GM19324 (cell line): Measurements from ENCODE around the gene MERTK.
"Not testable (repeated sequence)": the region's sequence is repeated elsewhere in the genome, so short reads cannot be mapped to it uniquely, and the experiment has no call there.

Experiments
- ATAC-seq: cut with Tn5 transposase; IDR thresholded peaks from one replicate; pipeline ENCODE4 v1.9.1; 2021; ENCODE audit warnings: mild to moderate bottlenecking, moderate library complexity; ENCODE audit not compliant: unreplicated experiment, low FRiP score

MERTK gene

GRCh38 chr2:111909079-111909478 lies 10.7 kb downstream of the MERTK start:
- no peak for ATAC-seq

GRCh38 chr2:111909997-111910396 lies 11.6 kb downstream of the MERTK start:
- not testable (repeated sequence) for ATAC-seq

GRCh38 chr2:111910609-111911277 lies 12.3 kb downstream of the MERTK start:
- ATAC-seq: no peak

GRCh38 chr2:111911295-111911977 lies 13.0 kb downstream of the MERTK start:
- not testable (repeated sequence) for ATAC-seq

- no peak for ATAC-seq
Observed at GRCh38 chr2:111912547-111912946, 14.1 kb downstream of the MERTK start.

GRCh38 chr2:111917106-111917505 lies 18.7 kb downstream of the MERTK start:
- ATAC-seq: no peak

- no peak for ATAC-seq
Observed at GRCh38 chr2:111918383-111918806, 20.0 kb downstream of the MERTK start.

GRCh38 chr2:111919365-111919764 lies 21.0 kb downstream of the MERTK start:
- no peak for ATAC-seq

- no peak for ATAC-seq
Observed at GRCh38 chr2:111919794-111920608, 21.6 kb downstream of the MERTK start.

- no peak for ATAC-seq
Observed at GRCh38 chr2:111923276-111923804, 24.9 kb downstream of the MERTK start.

- ATAC-seq: no peak
Observed at GRCh38 chr2:111924617-111925107, 26.3 kb downstream of the MERTK start.

GRCh38 chr2:111927723-111928122 lies 29.3 kb downstream of the MERTK start:
- no peak for ATAC-seq

GRCh38 chr2:111930409-111930808 lies 32.0 kb downstream of the MERTK start:
- ATAC-seq: no peak

- no peak for ATAC-seq
Observed at GRCh38 chr2:111930875-111931274, 32.5 kb downstream of the MERTK start.

- no peak for ATAC-seq
Observed at GRCh38 chr2:111932841-111933291, 34.5 kb downstream of the MERTK start.

- ATAC-seq: not testable (repeated sequence)
Observed at GRCh38 chr2:111933900-111934299, 35.5 kb downstream of the MERTK start.

GRCh38 chr2:111936881-111937280 lies 38.5 kb downstream of the MERTK start:
- no peak for ATAC-seq

- no peak for ATAC-seq
Observed at GRCh38 chr2:111938392-111938791, 40.0 kb downstream of the MERTK start.

- ATAC-seq: no peak
Observed at GRCh38 chr2:111940333-111941196, 42.2 kb downstream of the MERTK start.

GRCh38 chr2:111941531-111941930 lies 43.1 kb downstream of the MERTK start:
- ATAC-seq: no peak
